A673 (cell line): ENCODE results near the gene CNGA3. TPM values are rescaled to one million over a fixed set of nuclear protein-coding genes. Genes with fewer than 3 reads are reported as not detected.

Experiments used
- BruUV-seq: library from RNA; stranded (reverse); fragments of 400-500 nt; replicated peaks from 2 replicates; lab custom pipeline; 2021; lab: Mats Ljungman, UMichigan
- CTCF ChIA-PET: fragments of 300-600 bp; sonication (Branson Sonifier 250); formaldehyde crosslinking; loops from one replicate; lab custom pipeline; 2022; ENCODE audit warnings: antibody characterized with exemption; lab: Charles Lee
- POLR2A ChIA-PET: fragments of 300-600 bp; sonication (Branson Sonifier 250); formaldehyde crosslinking; loops from one replicate; lab custom pipeline; 2022; ENCODE audit warnings: antibody characterized with exemption; ENCODE audit not compliant: low non-redundant PET; lab: Charles Lee
- DNase-seq: peaks from one replicate; pipeline ENCODE4 v3.0.0-alpha.2; 2015; ENCODE audit warnings: low spot score
- H3K27ac ChIP-seq: fragments of 200-600 bp; sonication (generic); 2 replicates; pipeline ENCODE4 v1.5.1; 2016; ENCODE audit warnings: mixed run types, low read depth, mild to moderate bottlenecking, mixed read lengths, antibody characterized with exemption, low read length; ENCODE audit not compliant: poor library complexity, severe bottlenecking
- H3K27me3 ChIP-seq: fragments of 200-600 bp; sonication (generic); replicated peaks from 2 replicates; pipeline ENCODE4 v1.6.1; 2017; ENCODE audit warnings: mixed run types, low read depth, mild to moderate bottlenecking, mixed read lengths, antibody characterized with exemption, low read length; ENCODE audit not compliant: insufficient read depth, poor library complexity
- H3K36me3 ChIP-seq: fragments of 200-600 bp; sonication (generic); 2 replicates; pipeline ENCODE4 v1.6.1; 2016; ENCODE audit warnings: mixed run types, mild to moderate bottlenecking, mixed read lengths, antibody characterized with exemption, low read length; ENCODE audit not compliant: insufficient read depth, poor library complexity, severe bottlenecking
- H3K4me1 ChIP-seq: fragments of 200-600 bp; sonication (generic); 2 replicates; pipeline ENCODE4 v1.6.1; 2017; ENCODE audit warnings: mixed run types, mild to moderate bottlenecking, mixed read lengths, antibody characterized with exemption, low read length; ENCODE audit not compliant: insufficient read depth, poor library complexity, severe bottlenecking
- H3K4me3 ChIP-seq: fragments of 200-600 bp; sonication (generic); 2 replicates; pipeline ENCODE4 v1.5.1; 2016; ENCODE audit warnings: low read depth, mixed run types, mild to moderate bottlenecking, mixed read lengths, low read length; ENCODE audit not compliant: poor library complexity, severe bottlenecking
- H3K9me3 ChIP-seq: fragments of 200-600 bp; sonication (generic); 2 replicates; pipeline ENCODE4 v1.6.1; 2016; ENCODE audit warnings: mixed run types, low read depth, mild to moderate bottlenecking, mixed read lengths, antibody characterized with exemption, low read length; ENCODE audit not compliant: poor library complexity, severe bottlenecking
- EZH2 ChIP-seq: fragments of 200-600 bp; sonication (generic); IDR thresholded peaks from 2 replicates; pipeline ENCODE4 v1.6.1; 2017; ENCODE audit warnings: borderline replicate concordance, low read depth, mild to moderate bottlenecking, mixed read lengths, antibody characterized with exemption, low read length; ENCODE audit not compliant: poor library complexity, severe bottlenecking
- intact Hi-C: fragments of 100-400 bp; cut with micrococcal nuclease; formaldehyde crosslinking; loops from one replicate; pipeline ENCODE4 v1.10.0; 2022; ENCODE audit not compliant: unreplicated experiment
- total RNA-seq: library from RNA; stranded (reverse); gene quantifications from 2 replicates; pipeline ENCODE4 v1.2.3, GENCODE V29; 2021
- TF ChIP-seq, protein P1 (sequence below): fragments of 300-800, 200-600 bp; sonication (generic); conservative IDR thresholded peaks from 2 replicates; pipeline ENCODE4 v1.5.1; 2017; ENCODE audit warnings: low read depth, mild to moderate bottlenecking, antibody characterized with exemption, low read length, moderate library complexity, mixed read lengths

Gene CNGA3
- total RNA-seq, 1 experiment from 2014 or later: not detected

DNA sequence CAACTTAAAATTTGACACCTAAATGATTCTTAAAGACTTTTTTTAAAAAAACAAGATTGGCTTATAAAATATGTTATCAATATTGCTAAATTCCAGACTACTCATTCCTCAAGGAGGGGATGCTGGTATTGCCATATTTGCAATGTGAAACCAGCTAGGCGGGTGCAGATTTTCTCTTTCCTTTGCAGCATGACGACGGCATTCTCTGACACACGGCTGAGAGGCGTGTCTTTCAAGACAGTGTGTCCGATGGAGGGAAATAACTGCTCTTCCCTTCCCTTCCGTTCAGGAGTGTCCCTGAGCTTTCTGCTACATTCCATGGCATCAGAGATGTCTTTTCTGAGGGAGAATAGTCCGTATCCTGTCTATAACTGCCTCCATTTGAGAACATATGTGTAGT is 38.2 kb upstream of the CNGA3 start:
- ChIA-PET POLR2A (no interaction called here), CTCF (no interaction called here)
- H3K27ac ChIP-seq: no peak overlapping the region
- BruUV-seq: no TSS peak
- no peaks in the 10 kb centered on the region for H3K9me3 ChIP-seq
- DNase-seq: no peak
- intact Hi-C loops: no loop called here
- H3K4me3 ChIP-seq: no peak overlapping the region
- peaks cover 81% of the 10 kb centered on the region for H3K27me3 ChIP-seq
- TF ChIP-seq EZH2: no peak
- TF ChIP-seq, protein P1, sequence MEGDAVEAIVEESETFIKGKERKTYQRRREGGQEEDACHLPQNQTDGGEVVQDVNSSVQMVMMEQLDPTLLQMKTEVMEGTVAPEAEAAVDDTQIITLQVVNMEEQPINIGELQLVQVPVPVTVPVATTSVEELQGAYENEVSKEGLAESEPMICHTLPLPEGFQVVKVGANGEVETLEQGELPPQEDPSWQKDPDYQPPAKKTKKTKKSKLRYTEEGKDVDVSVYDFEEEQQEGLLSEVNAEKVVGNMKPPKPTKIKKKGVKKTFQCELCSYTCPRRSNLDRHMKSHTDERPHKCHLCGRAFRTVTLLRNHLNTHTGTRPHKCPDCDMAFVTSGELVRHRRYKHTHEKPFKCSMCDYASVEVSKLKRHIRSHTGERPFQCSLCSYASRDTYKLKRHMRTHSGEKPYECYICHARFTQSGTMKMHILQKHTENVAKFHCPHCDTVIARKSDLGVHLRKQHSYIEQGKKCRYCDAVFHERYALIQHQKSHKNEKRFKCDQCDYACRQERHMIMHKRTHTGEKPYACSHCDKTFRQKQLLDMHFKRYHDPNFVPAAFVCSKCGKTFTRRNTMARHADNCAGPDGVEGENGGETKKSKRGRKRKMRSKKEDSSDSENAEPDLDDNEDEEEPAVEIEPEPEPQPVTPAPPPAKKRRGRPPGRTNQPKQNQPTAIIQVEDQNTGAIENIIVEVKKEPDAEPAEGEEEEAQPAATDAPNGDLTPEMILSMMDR: no peak
- H3K36me3 ChIP-seq: no peaks in the 10 kb centered on the region
- no peaks in the 10 kb centered on the region for H3K4me1 ChIP-seq

DNA sequence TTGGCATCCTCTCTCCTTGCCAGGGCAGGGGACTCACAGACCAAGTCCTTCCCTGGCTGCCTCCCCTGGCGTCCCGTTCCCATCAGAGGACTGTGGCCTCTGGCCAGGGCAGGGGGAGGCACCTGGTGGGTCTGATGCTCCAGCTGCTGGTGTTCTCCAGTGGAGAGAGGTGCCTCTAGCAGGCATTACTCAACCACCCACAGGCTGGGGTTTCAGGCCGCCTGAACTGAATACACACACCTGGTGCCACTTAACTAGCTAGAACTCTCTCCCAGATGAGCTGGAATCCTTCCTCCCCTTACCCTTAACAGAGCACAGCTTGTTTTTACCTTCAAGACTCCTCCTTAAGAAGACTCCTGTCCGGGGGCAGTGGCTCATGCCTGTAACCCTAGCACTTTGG is 37.7 kb upstream of the CNGA3 start:
- ChIA-PET POLR2A (no interaction called here), CTCF (no interaction called here)
- H3K27ac ChIP-seq: no peak overlapping the region
- no peaks in the 10 kb centered on the region for H3K36me3 ChIP-seq
- H3K4me1 ChIP-seq: no peaks in the 10 kb centered on the region
- H3K27me3 ChIP-seq: peaks cover 81% of the 10 kb centered on the region
- H3K9me3 ChIP-seq: no peaks in the 10 kb centered on the region
- BruUV-seq: no TSS peak
- DNase-seq: no peak
- intact Hi-C loops: no loop called here
- TF ChIP-seq, protein P1: no peak
- TF ChIP-seq EZH2: no peak
- no peak overlapping the region for H3K4me3 ChIP-seq

DNA sequence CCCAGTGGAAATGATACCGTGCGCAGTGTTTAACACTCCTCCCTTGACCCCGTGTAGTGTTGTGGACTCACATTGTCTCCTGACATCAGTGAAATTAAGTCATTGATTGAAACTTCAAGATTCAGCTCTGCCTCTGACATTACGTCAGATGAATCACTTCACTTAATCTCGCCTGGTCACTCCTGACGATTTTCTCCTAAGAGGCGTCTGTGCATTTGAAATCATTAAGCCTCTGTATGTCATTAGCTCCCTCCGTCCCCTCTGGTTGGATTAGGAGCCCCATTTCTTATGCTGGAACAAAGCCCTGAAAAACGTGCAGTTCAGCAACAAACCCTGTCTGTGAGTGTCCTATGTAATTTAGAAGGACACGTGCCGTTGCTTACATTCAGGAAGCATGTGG is 36.7 kb upstream of the CNGA3 start:
- POLR2A ChIA-PET: no interaction called here
- BruUV-seq: no TSS peak
- DNase-seq: no peak
- intact Hi-C loops: no loop called here
- no peak overlapping the region for H3K4me3 ChIP-seq
- H3K27me3 ChIP-seq: peaks cover 75% of the 10 kb centered on the region
- H3K36me3 ChIP-seq: no peaks in the 10 kb centered on the region
- no peak overlapping the region for H3K27ac ChIP-seq
- TF ChIP-seq, protein P1: no peak
- no peak for TF ChIP-seq EZH2
- no peaks in the 10 kb centered on the region for H3K9me3 ChIP-seq
- H3K4me1 ChIP-seq: no peaks in the 10 kb centered on the region
- CTCF ChIA-PET: no interaction called here
